NCI-H526 (cell line): ENCODE measurements around the gene PKNOX2.
A peak's percentile ranks its signal among the peaks of the same experiment; 100 is the strongest.

Experiments used
- DNase-seq, 2 experiments: peaks; one replicate each; lab custom pipeline; 2025; lab: John Stamatoyannopoulos, UW

The PKNOX2 gene

GRCh38 chr11:125412509-125412908 is 248.0 kb downstream of the PKNOX2 start:
- DNase-seq, result no peak

GRCh38 chr11:125413226-125413625 is 248.7 kb downstream of the PKNOX2 start:
- no peak for DNase-seq

- no peak for DNase-seq
These were observed 249.6 kb downstream of the PKNOX2 start for GRCh38 chr11:125414121-125414520.

- no peak for DNase-seq
These were observed 252.7 kb downstream of the PKNOX2 start for GRCh38 chr11:125416981-125417935.

GRCh38 chr11:125418396-125418795 is 253.8 kb downstream of the PKNOX2 start:
- DNase-seq, result no peak

GRCh38 chr11:125422681-125423080 is 258.1 kb downstream of the PKNOX2 start:
- DNase-seq, result no peak

- DNase-seq, result peak in 1 of 2 experiments; percentile 74
These were observed 258.8 kb downstream of the PKNOX2 start for GRCh38 chr11:125423247-125423849.

- no peak for DNase-seq
These were observed 261.1 kb downstream of the PKNOX2 start for GRCh38 chr11:125425601-125426000.

GRCh38 chr11:125426818-125427528 is 262.4 kb downstream of the PKNOX2 start:
- DNase-seq, result no peak

GRCh38 chr11:125428486-125429173 is 264.1 kb downstream of the PKNOX2 start:
- DNase-seq, result peak in 1 of 2 experiments; percentile 33

GRCh38 chr11:125429174-125429707 is 264.7 kb downstream of the PKNOX2 start:
- peak; percentile 86 to 97 for DNase-seq

GRCh38 chr11:125429807-125430678 is 265.5 kb downstream of the PKNOX2 start:
- no peak for DNase-seq

GRCh38 chr11:125431009-125431408 is 266.5 kb downstream of the PKNOX2 start:
- DNase-seq, result no peak

- no peak for DNase-seq
These were observed 266.9 kb downstream of the PKNOX2 start for GRCh38 chr11:125431481-125431880.

GRCh38 chr11:125433454-125434121 is 269.0 kb downstream of the PKNOX2 start:
- peak; percentile 79 to 94 for DNase-seq

GRCh38 chr11:125435461-125436238 is 271.1 kb downstream of the PKNOX2 start:
- DNase-seq, result no peak

- DNase-seq, result peak; percentile 99 to 100
These were observed 277.3 kb downstream of the PKNOX2 start for GRCh38 chr11:125441648-125442410.

- DNase-seq, result no peak
These were observed 278.4 kb downstream of the PKNOX2 start for GRCh38 chr11:125442946-125443345.
